Vagina (tissue), 2 donors: ENCODE measurements around the gene TLE5.

Experiments used
- POLR2A ChIP-seq, 2 donors: fragments of 450-650 bp; IDR thresholded peaks; one replicate each; pipeline ENCODE4 v1.6.1; 2017; ENCODE audit warnings: antibody characterized with exemption in 2 of 2, mild to moderate bottlenecking in 2 of 2, moderate library complexity in 2 of 2
- POLR2AphosphoS5 ChIP-seq, 2 donors: sonication (generic); formaldehyde crosslinking; IDR thresholded peaks; one replicate each; pipeline ENCODE4 v1.9.0; 2017; ENCODE audit warnings: antibody characterized with exemption in 2 of 2, mild to moderate bottlenecking in 2 of 2, low read depth in 1 of 2; ENCODE audit not compliant: insufficient read depth in 1 of 2
- TF ChIP-seq, protein P1 (sequence below), 3 experiments: fragments of 450-650 bp in 2 of 3; fragments of 200-600 bp in 1 of 3; sonication (generic) in 1 of 3; IDR thresholded peaks; one replicate each; pipeline ENCODE4 v1.5.1; 2017 to 2019; ENCODE audit warnings: antibody characterized with exemption in 3 of 3, mild to moderate bottlenecking in 2 of 3, moderate library complexity in 2 of 3

GRCh38 chr19:3006075-3006767 lies 56.1 kb downstream of the TLE5 start:
- TF ChIP-seq, protein P1, sequence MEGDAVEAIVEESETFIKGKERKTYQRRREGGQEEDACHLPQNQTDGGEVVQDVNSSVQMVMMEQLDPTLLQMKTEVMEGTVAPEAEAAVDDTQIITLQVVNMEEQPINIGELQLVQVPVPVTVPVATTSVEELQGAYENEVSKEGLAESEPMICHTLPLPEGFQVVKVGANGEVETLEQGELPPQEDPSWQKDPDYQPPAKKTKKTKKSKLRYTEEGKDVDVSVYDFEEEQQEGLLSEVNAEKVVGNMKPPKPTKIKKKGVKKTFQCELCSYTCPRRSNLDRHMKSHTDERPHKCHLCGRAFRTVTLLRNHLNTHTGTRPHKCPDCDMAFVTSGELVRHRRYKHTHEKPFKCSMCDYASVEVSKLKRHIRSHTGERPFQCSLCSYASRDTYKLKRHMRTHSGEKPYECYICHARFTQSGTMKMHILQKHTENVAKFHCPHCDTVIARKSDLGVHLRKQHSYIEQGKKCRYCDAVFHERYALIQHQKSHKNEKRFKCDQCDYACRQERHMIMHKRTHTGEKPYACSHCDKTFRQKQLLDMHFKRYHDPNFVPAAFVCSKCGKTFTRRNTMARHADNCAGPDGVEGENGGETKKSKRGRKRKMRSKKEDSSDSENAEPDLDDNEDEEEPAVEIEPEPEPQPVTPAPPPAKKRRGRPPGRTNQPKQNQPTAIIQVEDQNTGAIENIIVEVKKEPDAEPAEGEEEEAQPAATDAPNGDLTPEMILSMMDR (IDR thresholded peaks at IDR 0.05): no peak
- TF ChIP-seq POLR2AphosphoS5 (IDR thresholded peaks at IDR 0.05; ENCODE audit: insufficient read depth in 1 of 2, low read depth in 1 of 2) (no peak), POLR2A (IDR thresholded peaks at IDR 0.05) (no peak)
